H1 (cell line): ENCODE results near the gene MELK. TPM values are rescaled to one million over a fixed set of nuclear protein-coding genes. Genes with fewer than 3 reads are reported as not detected.
"Not testable (repeated sequence)": the region's sequence is repeated elsewhere in the genome, so short reads cannot be mapped to it uniquely, and the experiment has no call there.

ENCODE experiments used
- CTCF ChIA-PET: fragments of 300-600 bp; sonication (Branson Sonifier 250); formaldehyde crosslinking; loops from one replicate; lab custom pipeline; 2021; ENCODE audit not compliant: partially characterized antibody; lab: Charles Lee
- POLR2A ChIA-PET: fragments of 300-600 bp; sonication (Branson Sonifier 250); formaldehyde crosslinking; loops from one replicate; lab custom pipeline; 2021; ENCODE audit warnings: inconsistent platforms; ENCODE audit not compliant: partially characterized antibody; lab: Charles Lee
- DNase-seq, 2 experiments: peaks; one replicate each; pipeline versions ENCODE4 v3.0.0 to v3.0.0-alpha.2; 2010 to 2022; ENCODE audit warnings: low spot score in 2 of 2, low read depth in 1 of 2, mixed read lengths in 1 of 2
- FAIRE-seq: peaks from 2 replicates; lab custom pipeline; 2011; peaks lifted over from hg19 to GRCh38; lab: Jason Lieb, UNC
- H2AFZ ChIP-seq: 2 replicates; pipeline ENCODE4 v1.8.1; 2012; ENCODE audit warnings: low read length, inconsistent platforms
- H2AK5ac ChIP-seq: 2 replicates; pipeline ENCODE4 v1.6.1; 2013; ENCODE audit warnings: low read depth, low read length
- H2BK120ac ChIP-seq: replicated peaks from 2 replicates; pipeline ENCODE3; 2013; ENCODE audit warnings: low read depth, low read length, inconsistent platforms
- H2BK12ac ChIP-seq: 2 replicates; pipeline ENCODE4 v1.6.1; 2013; ENCODE audit warnings: low read depth, low read length
- H2BK15ac ChIP-seq: 2 replicates; pipeline ENCODE4 v1.6.1; 2013; ENCODE audit warnings: low read length
- H2BK20ac ChIP-seq: 2 replicates; pipeline ENCODE4 v1.6.1; 2013; ENCODE audit warnings: low read length
- H2BK5ac ChIP-seq: 2 replicates; pipeline ENCODE4 v1.6.1; 2013; ENCODE audit warnings: low read depth, low read length
- H3K14ac ChIP-seq: 2 replicates; pipeline ENCODE4 v1.6.1; 2013; ENCODE audit warnings: inconsistent platforms; ENCODE audit not compliant: insufficient read length
- H3K18ac ChIP-seq: 2 replicates; pipeline ENCODE4 v1.6.1; 2013; ENCODE audit warnings: low read length; ENCODE audit errors: extremely low read depth
- H3K23ac ChIP-seq: 2 replicates; pipeline ENCODE4 v1.6.1; 2013; ENCODE audit warnings: inconsistent platforms; ENCODE audit not compliant: insufficient read length
- H3K23me2 ChIP-seq: 2 replicates; pipeline ENCODE4 v1.6.1; 2013; ENCODE audit warnings: low read depth, low read length
- H3K27ac ChIP-seq: 2 replicates; pipeline ENCODE4 v1.6.1; 2011; ENCODE audit warnings: low read depth, low read length, inconsistent platforms
- H3K27me3 ChIP-seq, 4 experiments: replicated peaks in 1 of 4; 1 replicate in 1 of 4; 2 replicates in 3 of 4; pipeline versions ENCODE4 v1.6.1 to v1.8.1; 2011 to 2013; ENCODE audit warnings: low read length in 3 of 4, mild to moderate bottlenecking in 3 of 4, inconsistent platforms in 2 of 4, mixed read lengths in 2 of 4, moderate library complexity in 1 of 4; ENCODE audit not compliant: control insufficient read depth in 3 of 4, insufficient read depth in 3 of 4; ENCODE audit errors: extremely low read depth in 1 of 4
- H3K36me3 ChIP-seq, 4 experiments: 2 replicates each; pipeline versions ENCODE4 v1.6.1 to v1.8.1; 2011 to 2013; ENCODE audit warnings: mild to moderate bottlenecking in 4 of 4, low read length in 3 of 4, moderate library complexity in 2 of 4, control low read depth in 1 of 4, inconsistent platforms in 1 of 4; ENCODE audit not compliant: insufficient read depth in 4 of 4, control insufficient read depth in 2 of 4
- H3K4ac ChIP-seq: replicated peaks from 2 replicates; pipeline ENCODE3; 2013; ENCODE audit warnings: low read length, low read depth, mixed read lengths, inconsistent platforms; ENCODE audit not compliant: insufficient read length
- H3K4me1 ChIP-seq, 4 experiments: replicated peaks in 1 of 4; 1 replicate in 1 of 4; 2 replicates in 3 of 4; pipeline versions ENCODE4 v1.6.1 to v1.8.1; 2011 to 2013; ENCODE audit warnings: low read length in 3 of 4, inconsistent platforms in 2 of 4, mixed read lengths in 1 of 4; ENCODE audit not compliant: insufficient read depth in 4 of 4, control insufficient read depth in 3 of 4
- H3K4me2 ChIP-seq, 2 experiments: 2 replicates each; pipeline versions ENCODE4 v1.6.1 to v1.8.1; 2011 to 2013; ENCODE audit warnings: low read depth in 2 of 2, low read length in 2 of 2, control low read depth in 1 of 2, inconsistent platforms in 1 of 2, mild to moderate bottlenecking in 1 of 2; ENCODE audit not compliant: insufficient read depth in 1 of 2
- H3K4me3 ChIP-seq, 4 experiments: fragments of 200-600, 300-600 bp in 1 of 4; sonication (generic), shearing (Covaris generic), sonication (Bioruptor Twin) in 1 of 4; 2 replicates each; pipeline versions ENCODE4 v1.5.1 to v1.8.1; 2011 to 2016; ENCODE audit warnings: low read length in 4 of 4, low read depth in 3 of 4, control low read depth in 2 of 4, inconsistent platforms in 2 of 4, mild to moderate bottlenecking in 2 of 4, mixed read lengths in 1 of 4, moderate library complexity in 1 of 4; ENCODE audit not compliant: insufficient read depth in 2 of 4; ENCODE audit errors: extremely low read depth in 1 of 4
- H3K56ac ChIP-seq: replicated peaks from 2 replicates; pipeline ENCODE3; 2013; ENCODE audit warnings: low read depth, mild to moderate bottlenecking, mixed read lengths, low read length, inconsistent platforms; ENCODE audit not compliant: insufficient read length
- H3K79me1 ChIP-seq: 2 replicates; pipeline ENCODE4 v1.6.1; 2013; ENCODE audit warnings: low read depth, low read length, control low read depth
- H3K79me2 ChIP-seq, 2 experiments: 2 replicates each; pipeline versions ENCODE4 v1.6.1 to v1.8.1; 2012 to 2013; ENCODE audit warnings: low read length in 2 of 2, mild to moderate bottlenecking in 2 of 2, inconsistent platforms in 1 of 2; ENCODE audit not compliant: insufficient read depth in 2 of 2, control insufficient read depth in 1 of 2
- H3K9ac ChIP-seq, 4 experiments: replicated peaks in 1 of 4; 1 replicate in 1 of 4; 2 replicates in 3 of 4; pipeline versions ENCODE4 v1.6.1 to v1.8.1; 2011 to 2013; ENCODE audit warnings: low read depth in 3 of 4, low read length in 3 of 4, control low read depth in 2 of 4, mild to moderate bottlenecking in 2 of 4, moderate library complexity in 2 of 4, inconsistent platforms in 1 of 4; ENCODE audit errors: extremely low read depth in 1 of 4
- H3K9me3 ChIP-seq, 2 experiments: 2 replicates each; pipeline versions ENCODE4 v1.6.1 to v1.8.1; 2012 to 2013; ENCODE audit warnings: mild to moderate bottlenecking in 2 of 2, moderate library complexity in 2 of 2, control low read depth in 1 of 2, inconsistent platforms in 1 of 2, low read depth in 1 of 2, low read length in 1 of 2, mixed read lengths in 1 of 2; ENCODE audit not compliant: insufficient read depth in 2 of 2
- H4K20me1 ChIP-seq, 2 experiments: replicated peaks in 1 of 2; 2 replicates each; pipeline versions ENCODE3 to v1.8.1; 2011 to 2013; ENCODE audit warnings: inconsistent platforms in 2 of 2, low read length in 2 of 2, mild to moderate bottlenecking in 1 of 2; ENCODE audit not compliant: insufficient read depth in 2 of 2, control insufficient read depth in 1 of 2
- H4K5ac ChIP-seq: 2 replicates; pipeline ENCODE4 v1.6.1; 2013; ENCODE audit warnings: low read length, low read depth, mixed read lengths, inconsistent platforms; ENCODE audit not compliant: insufficient read length
- H4K8ac ChIP-seq: 2 replicates; pipeline ENCODE4 v1.8.0; 2013; ENCODE audit warnings: mild to moderate bottlenecking, moderate library complexity, low read length, inconsistent platforms; ENCODE audit not compliant: insufficient read depth; ENCODE audit errors: extremely low read depth
- H4K91ac ChIP-seq: replicated peaks from 2 replicates; pipeline ENCODE3; 2013; ENCODE audit warnings: low read length, mixed read lengths, inconsistent platforms; ENCODE audit not compliant: insufficient read length
- WGBS, 2 experiments: shearing (Covaris generic) in 1 of 2; methylation state at CpG; one replicate each; pipeline versions ENCODE4 v1.1.6 to v1.1.7; 2013 to 2015; ENCODE audit warnings: low lambda C conversion rate in 2 of 2, mixed read lengths in 2 of 2, inconsistent platforms in 1 of 2, low coverage in 1 of 2, missing lambda C conversion rate in 1 of 2; ENCODE audit not compliant: insufficient replicate concordance in 2 of 2, insufficient coverage in 1 of 2, insufficient read length in 1 of 2; ENCODE audit errors: extremely low coverage in 1 of 2, missing lambda C conversion rate in 1 of 2; 5-methylcytosine and 5-hydroxymethylcytosine counted together
- polyA plus RNA-seq, 7 experiments: library from polyadenylated mRNA; depleted of rRNA in 3 of 7; stranded (reverse) in 5 of 7; unstranded in 2 of 7; fragments of >200 nt in 5 of 7; fragments of 200-250 nt in 2 of 7; gene quantifications; 1 replicate in 5 of 7; 2 replicates in 1 of 7; 4 replicates in 1 of 7; pipeline versions ENCODE4 v1.2.1 to v1.2.3, GENCODE V29; 2011 to 2013; ENCODE audit warnings: missing spikeins in 2 of 7, mixed read lengths in 2 of 7
- total RNA-seq: library from RNA; stranded (reverse); fragmentation: NEBNext Ultra II Directional; extraction: Animal tissue kit (Norgen Biotek cat#: 25700); gene quantifications from 2 replicates; pipeline ENCODE4 v1.2.1, GENCODE V29; 2021

Gene MELK
- total and polyA plus RNA-seq, 2 of the 8 experiments (the other 6 are each of a cell fraction or from before 2014, with no cell fraction given), result 26.2 to 53.1 TPM

DNA sequence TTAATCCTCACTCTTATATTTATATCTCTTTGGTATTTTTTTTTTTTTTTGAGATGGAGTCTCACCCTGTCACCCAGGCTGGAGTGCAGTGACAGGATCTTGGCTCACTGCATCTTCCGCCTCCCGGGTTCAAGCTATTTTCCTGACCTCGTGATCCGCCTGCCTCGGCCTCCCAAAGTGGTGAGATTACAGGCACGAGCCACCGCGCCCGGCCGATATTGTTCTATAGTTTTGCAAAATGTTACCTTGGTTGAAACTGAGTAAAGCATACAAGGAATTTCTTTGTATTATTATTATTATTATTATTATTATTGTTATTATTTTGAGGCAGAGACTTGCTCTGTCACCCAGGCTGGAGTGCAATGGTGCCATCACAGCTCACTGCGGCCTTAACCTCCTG, 9.9 kb upstream of the MELK start:
- H3K23me2 ChIP-seq, H3K4ac ChIP-seq, H4K5ac ChIP-seq, POLR2A ChIA-PET, H2BK20ac ChIP-seq, H3K56ac ChIP-seq, H3K27me3 ChIP-seq, H2BK120ac ChIP-seq, H4K20me1 ChIP-seq, H2AFZ ChIP-seq, FAIRE-seq, H3K79me1 ChIP-seq, H4K91ac ChIP-seq, H3K23ac ChIP-seq, H3K4me1 ChIP-seq, H3K27ac ChIP-seq, H3K9me3 ChIP-seq, H3K4me2 ChIP-seq, H3K18ac ChIP-seq, DNase-seq, H3K9ac ChIP-seq, H2BK15ac ChIP-seq, H4K8ac ChIP-seq, H3K14ac ChIP-seq, H3K4me3 ChIP-seq, H2BK12ac ChIP-seq, H2BK5ac ChIP-seq, H3K36me3 ChIP-seq, H2AK5ac ChIP-seq, H3K79me2 ChIP-seq: not testable (repeated sequence)
- CTCF ChIA-PET, result interaction anchor here (0.6 to 10.0 kb wide), 5 partner anchors 14 to 1334 kb away, joined by 3 to 120 read pairs (median 3); no protein-coding TSS in a partner anchor
- WGBS, 2 experiments, result 96% methylated on average over 11 of the region's 11 CpGs; no CpG with 5 or more reads in 1 of the 2 experiments
